Ectodermal cell (in vitro differentiated cells): Measurements from ENCODE around the gene KCTD16.

Source experiments
- H3K27ac ChIP-seq: 2 replicates; pipeline ENCODE4 v1.7.0; 2013; ENCODE audit warnings: mild to moderate bottlenecking, low read depth, low read length; ENCODE audit not compliant: insufficient read depth, poor library complexity, severe bottlenecking
- H3K27me3 ChIP-seq: 2 replicates; pipeline ENCODE4 v1.7.0; 2013; ENCODE audit warnings: mild to moderate bottlenecking, low read length; ENCODE audit not compliant: insufficient read depth, control insufficient read depth, poor library complexity, severe bottlenecking
- H3K36me3 ChIP-seq: one replicate; pipeline ENCODE4 v1.7.0; 2013; ENCODE audit warnings: low read length; ENCODE audit not compliant: control insufficient read depth, insufficient read depth
- H3K4me1 ChIP-seq: one replicate; pipeline ENCODE4 v1.7.0; 2013; ENCODE audit warnings: low read length; ENCODE audit not compliant: control insufficient read depth, insufficient read depth
- H3K4me3 ChIP-seq: 2 replicates; pipeline ENCODE4 v1.7.0; 2013; ENCODE audit warnings: low read depth, low read length, control low read depth; ENCODE audit not compliant: insufficient read depth
- H3K9me3 ChIP-seq: 2 replicates; pipeline ENCODE4 v1.7.0; 2013; ENCODE audit warnings: mild to moderate bottlenecking, low read length, moderate library complexity; ENCODE audit not compliant: control insufficient read depth
- WGBS, 2 experiments: methylation state at CpG; one replicate each; pipeline ENCODE4 v1.1.7; 2013; ENCODE audit warnings: missing lambda C conversion rate in 2 of 2; 5-methylcytosine and 5-hydroxymethylcytosine counted together

KCTD16 gene

GRCh38 chr5:144304688-144305087 lies 134.0 kb downstream of the KCTD16 start:
- H3K27me3 ChIP-seq, result no peaks in the 10 kb centered on the region
- H3K27ac ChIP-seq, result no peak overlapping the region
- no peak overlapping the region for H3K4me3 ChIP-seq
- 87 to 92% methylated on average over 3 of the region's 3 CpGs for WGBS, 2 experiments
- no peaks in the 10 kb centered on the region for H3K36me3 ChIP-seq
- no peaks in the 10 kb centered on the region for H3K9me3 ChIP-seq
- H3K4me1 ChIP-seq, result no peaks in the 10 kb centered on the region

GRCh38 chr5:144307736-144308135 lies 137.1 kb downstream of the KCTD16 start:
- Histone ChIP-seq H3K4me1 (no peaks in the 10 kb centered on the region), H3K27ac (no peak overlapping the region), H3K27me3 (no peaks in the 10 kb centered on the region), H3K36me3 (no peaks in the 10 kb centered on the region), H3K9me3 (no peaks in the 10 kb centered on the region), H3K4me3 (no peak overlapping the region)
- 93% methylated on average over 4 of the region's 4 CpGs for WGBS, 2 experiments

GRCh38 chr5:144308174-144308573 lies 137.5 kb downstream of the KCTD16 start:
- Histone ChIP-seq H3K4me3 (no peak overlapping the region), H3K27me3 (no peaks in the 10 kb centered on the region), H3K36me3 (no peaks in the 10 kb centered on the region), H3K27ac (no peak overlapping the region), H3K4me1 (no peaks in the 10 kb centered on the region), H3K9me3 (no peaks in the 10 kb centered on the region)
- 92 to 96% methylated on average over 5 of the region's 5 CpGs for WGBS, 2 experiments

DNA sequence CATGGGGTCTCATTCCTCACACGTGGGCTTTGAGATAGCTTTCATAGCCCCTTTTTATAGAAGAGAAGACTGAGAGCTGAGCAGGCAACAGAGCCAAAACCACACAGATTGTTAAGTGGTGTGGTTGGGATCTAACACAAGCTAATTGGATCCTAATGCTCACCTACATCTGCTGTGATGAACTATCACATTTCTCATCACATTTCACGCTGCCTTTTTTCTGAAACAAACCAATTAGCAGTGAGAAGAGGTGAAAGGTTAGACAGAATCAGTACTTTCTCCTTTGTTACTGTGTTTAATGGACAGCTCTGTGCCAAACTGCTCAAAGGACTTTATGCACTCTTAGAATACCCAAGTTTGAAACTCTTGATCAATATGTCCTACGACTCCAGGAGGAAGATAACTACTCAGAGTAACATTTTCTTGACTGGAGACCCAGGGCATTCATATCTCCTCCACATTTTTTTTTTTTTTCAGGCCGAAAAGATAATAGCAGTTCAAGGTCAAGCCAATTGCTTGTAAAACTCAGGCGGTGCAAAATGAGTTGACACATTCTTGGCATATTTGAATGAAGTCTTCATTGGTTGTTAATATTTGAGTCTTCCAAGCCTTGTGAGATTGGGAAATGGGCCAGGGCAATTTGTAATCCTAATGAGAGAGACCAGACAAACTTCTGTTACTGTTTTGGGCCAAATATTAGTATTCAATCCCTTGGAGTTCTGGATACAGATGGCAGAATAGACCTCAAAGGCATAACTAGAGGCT lies 138.4 kb downstream of the KCTD16 start:
- H3K27me3 ChIP-seq, result no peaks in the 10 kb centered on the region
- WGBS, 2 experiments, result 94 to 96% methylated on average over 4 to 5 of the region's 5 CpGs
- no peaks in the 10 kb centered on the region for H3K36me3 ChIP-seq
- H3K4me1 ChIP-seq, result no peaks in the 10 kb centered on the region
- H3K4me3 ChIP-seq, result no peak overlapping the region
- no peaks in the 10 kb centered on the region for H3K9me3 ChIP-seq
- no peak overlapping the region for H3K27ac ChIP-seq

GRCh38 chr5:144310621-144311020 lies 139.9 kb downstream of the KCTD16 start:
- 81% methylated on average over 2 of the region's 2 CpGs; no CpG with 5 or more reads in 1 of the 2 experiments for WGBS, 2 experiments
- H3K36me3 ChIP-seq, result no peaks in the 10 kb centered on the region

DNA sequence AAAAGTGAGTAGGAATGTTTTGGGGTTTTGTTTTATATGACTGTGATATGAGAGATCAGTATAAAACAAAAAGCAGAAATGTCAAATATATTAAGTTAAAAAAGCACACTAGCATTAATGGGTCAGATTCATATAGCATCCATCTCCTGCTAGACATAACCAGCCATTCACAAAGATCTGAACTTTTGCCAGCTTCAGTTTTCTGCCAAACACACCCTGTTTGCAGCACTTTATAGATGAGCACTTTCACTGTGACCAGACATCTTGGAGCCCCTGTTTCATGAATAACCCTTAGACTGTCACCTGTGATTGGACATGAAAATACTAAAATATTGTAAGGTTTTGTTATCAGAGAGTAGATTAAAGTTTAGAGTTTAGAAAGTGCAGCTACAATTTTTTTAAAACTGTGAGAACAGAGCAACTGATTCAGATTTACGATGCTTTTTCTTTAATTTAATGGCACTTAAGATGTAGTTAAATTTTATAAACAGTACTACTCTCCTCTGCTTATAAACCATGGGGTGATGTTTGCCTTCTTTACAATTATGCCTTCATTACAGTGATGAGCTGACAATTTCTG lies 142.6 kb downstream of the KCTD16 start:
- Histone ChIP-seq H3K36me3 (no peaks in the 10 kb centered on the region), H3K9me3 (no peaks in the 10 kb centered on the region), H3K27ac (no peak overlapping the region), H3K4me3 (no peak overlapping the region), H3K4me1 (no peaks in the 10 kb centered on the region), H3K27me3 (no peaks in the 10 kb centered on the region)
- 92% methylated on average over 1 of the region's 1 CpG; no CpG with 5 or more reads in 1 of the 2 experiments for WGBS, 2 experiments

More at GRCh38 chr5:144310621-144311020, 139.9 kb downstream of the KCTD16 start:
- no peak overlapping the region for H3K27ac ChIP-seq
- no peaks in the 10 kb centered on the region for H3K9me3 ChIP-seq
- no peaks in the 10 kb centered on the region for H3K4me1 ChIP-seq
- no peak overlapping the region for H3K4me3 ChIP-seq
- H3K27me3 ChIP-seq, result no peaks in the 10 kb centered on the region

GRCh38 chr5:144315026-144315425 lies 144.4 kb downstream of the KCTD16 start:
- no peaks in the 10 kb centered on the region for H3K9me3 ChIP-seq
- no peaks in the 10 kb centered on the region for H3K4me1 ChIP-seq
- H3K27ac ChIP-seq, result no peak overlapping the region
- H3K36me3 ChIP-seq, result no peaks in the 10 kb centered on the region
- H3K4me3 ChIP-seq, result no peak overlapping the region
- WGBS, 2 experiments, result 95 to 96% methylated on average over 4 of the region's 4 CpGs
- H3K27me3 ChIP-seq, result no peaks in the 10 kb centered on the region

GRCh38 chr5:144315994-144316634 lies 145.4 kb downstream of the KCTD16 start:
- Histone ChIP-seq H3K27me3 (no peaks in the 10 kb centered on the region), H3K9me3 (no peaks in the 10 kb centered on the region), H3K4me1 (no peaks in the 10 kb centered on the region), H3K4me3 (no peak overlapping the region), H3K27ac (no peak overlapping the region), H3K36me3 (no peaks in the 10 kb centered on the region)
- WGBS, 2 experiments, result 91 to 93% methylated on average over 9 to 12 of the region's 12 CpGs

- Histone ChIP-seq H3K27ac (no peak overlapping the region), H3K4me1 (no peaks in the 10 kb centered on the region), H3K27me3 (no peaks in the 10 kb centered on the region), H3K9me3 (no peaks in the 10 kb centered on the region), H3K36me3 (no peaks in the 10 kb centered on the region), H3K4me3 (no peak overlapping the region)
- WGBS, 2 experiments, result 6 to 11% methylated on average over 1 to 3 of the region's 3 CpGs
Measured at GRCh38 chr5:144318011-144318410, 147.3 kb downstream of the KCTD16 start.

DNA sequence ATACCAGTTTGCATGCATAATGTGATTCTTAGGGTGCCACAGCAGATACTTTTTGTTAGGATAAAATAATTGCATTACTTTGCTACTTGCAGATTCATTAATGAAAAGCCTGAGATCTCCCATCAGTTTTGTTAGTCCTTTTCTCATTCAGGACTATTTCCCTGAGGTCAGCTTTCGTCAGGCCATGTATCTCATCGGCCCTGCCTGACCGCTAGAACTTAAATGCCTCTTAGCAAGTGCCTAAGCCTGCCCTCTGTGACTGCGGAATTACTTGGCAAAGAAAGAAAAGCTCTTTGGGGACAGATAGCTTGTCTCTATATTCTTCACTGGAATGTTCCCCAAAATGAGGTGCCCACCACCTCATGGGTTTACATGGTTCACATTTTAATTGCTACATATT lies 147.8 kb downstream of the KCTD16 start:
- H3K27me3 ChIP-seq, result no peaks in the 10 kb centered on the region
- H3K36me3 ChIP-seq, result no peaks in the 10 kb centered on the region
- H3K9me3 ChIP-seq, result no peaks in the 10 kb centered on the region
- no peak overlapping the region for H3K4me3 ChIP-seq
- H3K27ac ChIP-seq, result no peak overlapping the region
- WGBS, 2 experiments, result 18 to 19% methylated on average over 4 of the region's 4 CpGs
- no peaks in the 10 kb centered on the region for H3K4me1 ChIP-seq
